ENCODE data around the gene PRSS23.

PRSS23 gene

GRCh38 chr11:86799680-86800075, 664 bp upstream of the PRSS23 start:
- no peak for DNase-seq (ENCODE audit: low read depth, low spot score)
- peak overlapping the region; percentile 82 for H3K4me3 ChIP-seq (ENCODE audit: low read depth, low read length)
- ChIA-PET CTCF (interaction anchor here (0.7 to 4.8 kb wide), 8 partner anchors 11 to 237 kb away, joined by 3 to 51 read pairs (median 4); no protein-coding TSS in a partner anchor), POLR2A (interaction anchor here (0.6 to 4.6 kb wide), 10 partner anchors 8 to 340 kb away, joined by 3 to 41 read pairs (median 5); no protein-coding TSS in a partner anchor)
- TF ChIP-seq, protein P1, sequence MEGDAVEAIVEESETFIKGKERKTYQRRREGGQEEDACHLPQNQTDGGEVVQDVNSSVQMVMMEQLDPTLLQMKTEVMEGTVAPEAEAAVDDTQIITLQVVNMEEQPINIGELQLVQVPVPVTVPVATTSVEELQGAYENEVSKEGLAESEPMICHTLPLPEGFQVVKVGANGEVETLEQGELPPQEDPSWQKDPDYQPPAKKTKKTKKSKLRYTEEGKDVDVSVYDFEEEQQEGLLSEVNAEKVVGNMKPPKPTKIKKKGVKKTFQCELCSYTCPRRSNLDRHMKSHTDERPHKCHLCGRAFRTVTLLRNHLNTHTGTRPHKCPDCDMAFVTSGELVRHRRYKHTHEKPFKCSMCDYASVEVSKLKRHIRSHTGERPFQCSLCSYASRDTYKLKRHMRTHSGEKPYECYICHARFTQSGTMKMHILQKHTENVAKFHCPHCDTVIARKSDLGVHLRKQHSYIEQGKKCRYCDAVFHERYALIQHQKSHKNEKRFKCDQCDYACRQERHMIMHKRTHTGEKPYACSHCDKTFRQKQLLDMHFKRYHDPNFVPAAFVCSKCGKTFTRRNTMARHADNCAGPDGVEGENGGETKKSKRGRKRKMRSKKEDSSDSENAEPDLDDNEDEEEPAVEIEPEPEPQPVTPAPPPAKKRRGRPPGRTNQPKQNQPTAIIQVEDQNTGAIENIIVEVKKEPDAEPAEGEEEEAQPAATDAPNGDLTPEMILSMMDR (IDR thresholded peaks at IDR 0.05; ENCODE audit: insufficient read depth, low read length, missing control alignments): no peak

GRCh38 chr11:86800960-86801272, 574 bp downstream of the PRSS23 start:
- ChIA-PET POLR2A (interaction anchor here (0.7 to 4.6 kb wide), 13 partner anchors 9 to 341 kb away, joined by 3 to 41 read pairs (median 5); no protein-coding TSS in a partner anchor), CTCF (interaction anchor here (0.8 to 4.8 kb wide), 6 partner anchors 9 to 344 kb away, joined by 3 to 51 read pairs (median 4); no protein-coding TSS in a partner anchor)
- H3K4me3 ChIP-seq (ENCODE audit: low read depth, low read length): peak overlapping the region; percentile 82
- TF ChIP-seq, protein P1 (IDR thresholded peaks at IDR 0.05; ENCODE audit: insufficient read depth, low read length, missing control alignments): no peak
- DNase-seq (ENCODE audit: low read depth, low spot score): no peak

DNA sequence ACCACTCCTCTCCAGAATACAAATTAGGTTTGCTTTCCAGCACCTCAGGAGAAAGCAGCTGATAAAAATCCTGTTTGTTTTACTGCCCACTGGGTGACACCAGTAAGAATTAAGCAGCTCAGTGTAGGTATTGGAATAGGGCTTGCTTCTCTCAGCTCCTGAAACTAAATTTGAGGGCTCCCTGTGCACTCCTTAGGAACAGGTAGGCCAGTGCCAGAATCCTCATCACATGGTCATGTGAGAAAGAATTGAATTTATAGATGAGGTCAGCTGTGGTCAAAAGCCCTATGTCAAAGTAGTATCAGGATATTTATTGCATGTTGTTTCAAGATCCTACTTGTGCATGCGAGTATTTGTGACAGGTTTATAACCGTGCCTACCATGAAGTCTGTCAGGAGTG, 1.0 kb downstream of the PRSS23 start:
- POLR2A ChIA-PET: interaction anchor here (0.6 to 4.6 kb wide), 10 partner anchors 9 to 168 kb away, joined by 3 to 41 read pairs (median 3); no protein-coding TSS in a partner anchor
- TF ChIP-seq, protein P1 (IDR thresholded peaks at IDR 0.05; ENCODE audit: insufficient read depth, low read length, missing control alignments): no peak
- peak overlapping the region; percentile 82 for H3K4me3 ChIP-seq (ENCODE audit: low read depth, low read length)
- CTCF ChIA-PET: interaction anchor here (0.8 to 4.8 kb wide), 6 partner anchors 10 to 345 kb away, joined by 3 to 51 read pairs (median 4); no protein-coding TSS in a partner anchor
- no peak for DNase-seq (ENCODE audit: low read depth, low spot score)

GRCh38 chr11:86802146-86802545, 1.8 kb downstream of the PRSS23 start:
- DNase-seq (ENCODE audit: low read depth, low spot score): no peak
- ChIA-PET CTCF (interaction anchor here (0.7 to 4.8 kb wide), 5 partner anchors 10 to 195 kb away, joined by 3 to 51 read pairs (median 3); no protein-coding TSS in a partner anchor), POLR2A (interaction anchor here (0.7 to 4.6 kb wide), 2 partner anchors 55 to 76 kb away, joined by 3 to 41 read pairs; no protein-coding TSS in a partner anchor)
- peak overlapping the region; percentile 82 for H3K4me3 ChIP-seq (ENCODE audit: low read depth, low read length)
- TF ChIP-seq, protein P1 (IDR thresholded peaks at IDR 0.05; ENCODE audit: insufficient read depth, low read length, missing control alignments): no peak

DNA sequence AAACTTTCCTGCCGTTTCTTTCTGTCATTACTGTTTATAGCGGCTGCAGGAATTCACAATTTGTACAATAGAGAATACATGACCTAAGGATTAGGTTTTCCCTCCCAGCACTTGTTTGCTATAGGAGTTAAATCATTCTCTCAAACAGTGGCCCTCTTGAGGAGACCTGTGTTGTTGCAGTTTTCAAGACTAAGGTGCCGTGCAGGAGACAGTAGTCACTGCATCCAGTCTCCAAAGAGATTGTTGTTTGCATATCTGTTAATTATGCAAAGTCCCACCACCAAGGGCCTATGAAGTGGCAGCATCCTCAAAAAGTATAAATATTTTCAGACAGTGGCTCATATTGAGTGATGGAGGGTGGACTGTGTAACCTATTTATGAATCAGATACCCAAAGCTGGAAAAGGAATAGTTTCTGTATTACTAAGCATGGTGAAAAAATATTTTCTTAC, 2.3 kb downstream of the PRSS23 start:
- TF ChIP-seq, protein P1 (IDR thresholded peaks at IDR 0.05; ENCODE audit: insufficient read depth, low read length, missing control alignments): peak; percentile 51
- peak overlapping the region; percentile 82 for H3K4me3 ChIP-seq (ENCODE audit: low read depth, low read length)
- ChIA-PET POLR2A (interaction anchor here (0.8 to 4.6 kb wide), 2 partner anchors 55 to 62 kb away, joined by 3 to 41 read pairs; no protein-coding TSS in a partner anchor), CTCF (interaction anchor here (0.8 to 4.8 kb wide), 7 partner anchors 10 to 352 kb away, joined by 3 to 51 read pairs (median 3); no protein-coding TSS in a partner anchor)
- DNase-seq (ENCODE audit: low read depth, low spot score): no peak

All from AG04449 (cell line).